ENCODE results near the gene PPP2R1B. TPM values are rescaled to one million over a fixed set of nuclear protein-coding genes. Genes with fewer than 3 reads are reported as not detected.

The PPP2R1B gene
- total RNA-seq, 1 donor from 2014 or later = 37.9 TPM

GRCh38 chr11:111697933-111698371 lies 68.2 kb downstream of the PPP2R1B start:
- intact Hi-C loops (cut with micrococcal nuclease) = no loop called here
- ChIA-PET CTCF (interaction anchor here (1.2 kb wide), 1 partner anchor 79 kb away, joined by 3 read pairs; no protein-coding TSS in a partner anchor), POLR2A (no interaction called here)
- H3K36me3 Mint-ChIP-seq (ENCODE audit: low read depth) = peaks cover 22% of the 10 kb centered on the region
- H3K9me3 Mint-ChIP-seq = no peaks in the 10 kb centered on the region
- no peaks in the 10 kb centered on the region for H3K27me3 Mint-ChIP-seq
- TF ChIP-seq CTCF (IDR thresholded peaks at IDR 0.05) = no peak
- peaks cover 21% of the 10 kb centered on the region for H3K4me1 Mint-ChIP-seq
- ATAC-seq (ENCODE audit: low read depth) = no peak
- H3K27ac Mint-ChIP-seq = no peak overlapping the region
- H3K4me3 Mint-ChIP-seq = no peak overlapping the region
- DNase-seq = no peak

- Mint-ChIP-seq H3K4me1 (peaks cover 21% of the 10 kb centered on the region), H3K27me3 (no peaks in the 10 kb centered on the region), H3K27ac (no peak overlapping the region), H3K36me3 (ENCODE audit: low read depth) (peaks cover 17% of the 10 kb centered on the region), H3K4me3 (no peak overlapping the region), H3K9me3 (no peaks in the 10 kb centered on the region)
- no peak for ATAC-seq (ENCODE audit: low read depth)
- no peak for TF ChIP-seq CTCF (IDR thresholded peaks at IDR 0.05)
- intact Hi-C loops (cut with micrococcal nuclease) = no loop called here
- ChIA-PET POLR2A (no interaction called here), CTCF (no interaction called here)
- no peak for DNase-seq
Observed at GRCh38 chr11:111696556-111696955, 69.6 kb downstream of the PPP2R1B start.

- POLR2A ChIA-PET = no interaction called here
- H3K9me3 Mint-ChIP-seq = no peaks in the 10 kb centered on the region
- CTCF ChIA-PET = no interaction called here
- no peak overlapping the region for H3K4me3 Mint-ChIP-seq
- H3K27me3 Mint-ChIP-seq = no peaks in the 10 kb centered on the region
- H3K4me1 Mint-ChIP-seq = peaks cover 21% of the 10 kb centered on the region
- no peak for TF ChIP-seq CTCF (IDR thresholded peaks at IDR 0.05)
- DNase-seq (no peak), ATAC-seq (ENCODE audit: low read depth) (no peak)
- H3K36me3 Mint-ChIP-seq (ENCODE audit: low read depth) = peaks cover 29% of the 10 kb centered on the region
- no peak overlapping the region for H3K27ac Mint-ChIP-seq
- intact Hi-C loops (cut with micrococcal nuclease) = no loop called here
Observed at GRCh38 chr11:111694851-111695250, 71.3 kb downstream of the PPP2R1B start.

GRCh38 chr11:111693224-111693937 lies 72.8 kb downstream of the PPP2R1B start:
- CTCF ChIA-PET = no interaction called here
- intact Hi-C loops (cut with micrococcal nuclease) = no loop called here
- POLR2A ChIA-PET = no interaction called here

GRCh38 chr11:111691741-111692140 lies 74.4 kb downstream of the PPP2R1B start:
- no peak overlapping the region for H3K4me3 Mint-ChIP-seq
- no peaks in the 10 kb centered on the region for H3K9me3 Mint-ChIP-seq
- peaks cover 9% of the 10 kb centered on the region for H3K4me1 Mint-ChIP-seq
- ChIA-PET POLR2A (no interaction called here), CTCF (no interaction called here)
- no peaks in the 10 kb centered on the region for H3K27me3 Mint-ChIP-seq
- peaks cover 43% of the 10 kb centered on the region for H3K36me3 Mint-ChIP-seq (ENCODE audit: low read depth)
- ATAC-seq (ENCODE audit: low read depth) (no peak), DNase-seq (no peak)
- TF ChIP-seq CTCF (IDR thresholded peaks at IDR 0.05) = no peak
- intact Hi-C loops (cut with micrococcal nuclease) = no loop called here
- H3K27ac Mint-ChIP-seq = no peak overlapping the region

More at GRCh38 chr11:111693224-111693937, 72.8 kb downstream of the PPP2R1B start:
- no peaks in the 10 kb centered on the region for H3K27me3 Mint-ChIP-seq
- ATAC-seq (ENCODE audit: low read depth) (no peak), DNase-seq (no peak)
- H3K27ac Mint-ChIP-seq = no peak overlapping the region
- H3K9me3 Mint-ChIP-seq = no peaks in the 10 kb centered on the region
- no peak for TF ChIP-seq CTCF (IDR thresholded peaks at IDR 0.05)
- H3K4me1 Mint-ChIP-seq = peaks cover 18% of the 10 kb centered on the region
- H3K36me3 Mint-ChIP-seq (ENCODE audit: low read depth) = peaks cover 36% of the 10 kb centered on the region
- H3K4me3 Mint-ChIP-seq = no peak overlapping the region

All from activated B cell treated with CpG ODN at 0.5 μM for 24 hours (primary cell).